PC-3 (cell line): ENCODE results near the gene HOXD11. TPM values are rescaled to one million over a fixed set of nuclear protein-coding genes. Genes with fewer than 3 reads are reported as not detected.

Experiments
- ATAC-seq: fragments of 200-7000 bp; cut with Tn5 transposase; 2 replicates; pipeline ENCODE4 v1.9.1; 2020; ENCODE audit warnings: mild to moderate bottlenecking, moderate library complexity
- BruUV-seq: library from RNA; stranded (reverse); fragments of 400-500 nt; replicated peaks from 2 replicates; lab custom pipeline; 2021; lab: Mats Ljungman, UMichigan
- CTCF ChIA-PET: fragments of 300-600 bp; sonication (Branson Sonifier 250); formaldehyde crosslinking; loops from one replicate; lab custom pipeline; 2022; ENCODE audit warnings: antibody characterized with exemption; lab: Charles Lee
- POLR2A ChIA-PET: fragments of 300-600 bp; sonication (Branson Sonifier 250); formaldehyde crosslinking; loops from one replicate; lab custom pipeline; 2022; ENCODE audit warnings: antibody characterized with exemption; ENCODE audit not compliant: unreplicated experiment; lab: Charles Lee
- DNase-seq: peaks from one replicate; pipeline ENCODE4 v3.0.0-alpha.2; 2015
- H2AFZ ChIP-seq: fragments of 300-600 bp; sonication (generic); 2 replicates; pipeline ENCODE4 v1.6.0; 2016; ENCODE audit warnings: antibody characterized with exemption, low read length
- H3F3A ChIP-seq: fragments of 300-600 bp; sonication (generic); one replicate; pipeline ENCODE4 v1.6.0; 2017; ENCODE audit warnings: antibody characterized with exemption, low read length, control low read depth, mild to moderate bottlenecking; ENCODE audit not compliant: unreplicated experiment
- H3K27ac ChIP-seq: fragments of 300-600 bp; sonication (generic); 2 replicates; pipeline ENCODE4 v1.5.1; 2016; ENCODE audit warnings: mild to moderate bottlenecking, low read length
- H3K27me3 ChIP-seq: fragments of 300-600 bp; sonication (generic); 2 replicates; pipeline ENCODE4 v1.6.1; 2016; ENCODE audit warnings: low read length, mixed read lengths
- H3K36me3 ChIP-seq: fragments of 300-600 bp; sonication (generic); 2 replicates; pipeline ENCODE4 v1.6.1; 2016; ENCODE audit warnings: low read depth, mixed run types, low read length, mixed read lengths
- H3K4me1 ChIP-seq: fragments of 300-600 bp; sonication (generic); 2 replicates; pipeline ENCODE4 v1.5.1; 2016; ENCODE audit warnings: low read length; ENCODE audit not compliant: insufficient read depth
- H3K4me2 ChIP-seq: fragments of 300-600 bp; sonication (generic); 2 replicates; pipeline ENCODE4 v1.6.0; 2016; ENCODE audit warnings: low read length
- H3K4me3 ChIP-seq: fragments of 300-600 bp; sonication (generic); 2 replicates; pipeline ENCODE4 v1.5.1; 2016; ENCODE audit warnings: mild to moderate bottlenecking, low read length, mixed read lengths
- H3K79me2 ChIP-seq: fragments of 300-600 bp; sonication (generic); 2 replicates; pipeline ENCODE4 v1.6.1; 2017; ENCODE audit warnings: low read length, mixed read lengths
- H3K9ac ChIP-seq: fragments of 300-600 bp; sonication (generic); 2 replicates; pipeline ENCODE4 v1.6.0; 2016; ENCODE audit warnings: mild to moderate bottlenecking, low read length
- H3K9me2 ChIP-seq: fragments of 300-600 bp; sonication (generic); replicated peaks from 2 replicates; pipeline ENCODE4 v1.6.1; 2016; ENCODE audit warnings: mixed run types, low read length, mixed read lengths
- H3K9me3 ChIP-seq: fragments of 300-600 bp; sonication (generic); 2 replicates; pipeline ENCODE4 v1.6.1; 2016; ENCODE audit warnings: low read length, mixed read lengths
- H4K20me1 ChIP-seq: fragments of 300-600 bp; sonication (generic); 2 replicates; pipeline ENCODE4 v1.6.1; 2016; ENCODE audit warnings: low read length, mixed read lengths
- EZH2 ChIP-seq: fragments of 300-600 bp; sonication (generic); IDR thresholded peaks from one replicate; pipeline ENCODE4 v1.6.1; 2017; ENCODE audit warnings: antibody characterized with exemption, mild to moderate bottlenecking, low read length; ENCODE audit not compliant: unreplicated experiment
- EZH2phosphoT487 ChIP-seq: fragments of 300-600 bp; sonication (generic); IDR thresholded peaks from 2 replicates; pipeline ENCODE4 v1.6.1; 2018; ENCODE audit warnings: mild to moderate bottlenecking, antibody characterized with exemption, low read length, borderline replicate concordance
- intact Hi-C: fragments of 100-400 bp; cut with micrococcal nuclease; formaldehyde crosslinking; loops from 2 replicates; pipeline ENCODE4 v1.9.0; 2023
- total RNA-seq: library from RNA; depleted of rRNA; stranded (reverse); fragments of >200 nt; gene quantifications from 2 replicates; pipeline ENCODE4 v1.2.3, GENCODE V29; 2014
- TF ChIP-seq, protein P1 (sequence below): fragments of 300-600 bp; sonication (generic); conservative IDR thresholded peaks from 2 replicates; pipeline ENCODE4 v1.5.1; 2017; ENCODE audit warnings: antibody characterized with exemption, low read depth, mild to moderate bottlenecking, low read length

The HOXD11 gene
- total RNA-seq, 1 experiment from 2014 or later, result not detected

DNA sequence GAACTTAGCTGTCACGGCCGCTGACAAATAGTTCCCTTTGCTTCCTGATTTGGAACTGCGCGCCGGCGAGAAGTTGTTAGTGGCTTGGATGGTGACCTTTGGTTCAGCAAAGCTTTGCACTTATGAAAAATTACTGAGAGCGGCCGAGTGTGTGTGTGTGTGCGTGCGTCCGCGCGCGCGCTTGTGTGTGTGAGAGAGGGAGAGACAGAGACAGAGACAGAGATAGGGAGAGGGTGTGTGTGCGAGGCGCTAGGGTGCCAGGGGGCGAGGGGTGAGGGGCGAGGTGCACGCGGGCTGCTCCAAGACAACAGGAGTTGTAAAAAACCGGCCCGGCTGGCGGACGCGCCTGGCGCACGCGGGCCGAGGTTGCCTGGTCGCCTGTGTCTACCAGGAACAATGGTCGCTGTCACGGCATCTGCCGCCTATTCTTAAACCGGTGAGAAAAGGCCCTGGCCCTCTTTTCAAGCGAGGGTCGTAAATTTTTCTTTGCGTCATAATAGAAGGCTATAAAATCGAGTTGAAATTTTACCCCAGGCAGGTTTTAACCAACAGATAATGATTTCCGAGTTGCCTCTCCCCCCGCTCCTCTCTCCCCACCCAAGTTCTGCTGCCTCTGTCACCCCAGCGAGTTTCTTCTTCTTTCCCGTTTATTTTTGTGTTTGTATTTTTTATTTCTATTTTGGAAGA, 50.6 kb downstream of the HOXD11 start:
- DNase-seq (no peak), ATAC-seq (no peak)

DNA sequence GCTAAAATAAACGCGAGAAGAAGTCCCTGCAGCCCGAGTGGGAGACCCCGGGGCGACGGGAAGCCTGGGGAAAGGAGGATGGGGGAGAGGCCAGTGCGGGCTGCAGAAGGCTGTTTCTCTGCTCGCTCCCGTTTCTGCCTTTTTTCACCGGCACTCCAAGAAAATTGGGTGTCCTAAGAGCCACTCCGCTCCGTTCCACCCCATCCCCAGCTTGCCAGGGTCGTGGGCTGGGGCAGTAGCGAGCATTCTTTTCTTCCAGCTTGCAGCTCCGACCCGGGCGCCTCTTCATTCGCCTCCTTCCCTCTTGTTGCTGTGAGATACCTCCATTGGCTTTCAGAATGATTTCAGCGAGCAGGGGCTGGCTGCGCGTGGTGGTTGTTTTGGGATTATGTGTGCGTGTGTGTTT, 51.1 kb downstream of the HOXD11 start:
- Histone ChIP-seq H3K79me2 (no peaks in the 10 kb centered on the region), H3K36me3 (no peaks in the 10 kb centered on the region), H4K20me1 (no peaks in the 10 kb centered on the region), H3K4me1 (no peaks in the 10 kb centered on the region), H3F3A (no peaks in the 10 kb centered on the region), H3K4me3 (no peak overlapping the region), H3K27me3 (no peaks in the 10 kb centered on the region), H3K27ac (no peak overlapping the region), H2AFZ (no peak overlapping the region), H3K4me2 (no peak overlapping the region), H3K9ac (no peak overlapping the region), H3K9me3 (no peaks in the 10 kb centered on the region), H3K9me2 (no peaks in the 10 kb centered on the region)
- ChIA-PET POLR2A (no interaction called here), CTCF (no interaction called here)
- DNase-seq, result no peak
- BruUV-seq, result no TSS peak
- intact Hi-C loops, result no loop called here
- TF ChIP-seq, protein P1, sequence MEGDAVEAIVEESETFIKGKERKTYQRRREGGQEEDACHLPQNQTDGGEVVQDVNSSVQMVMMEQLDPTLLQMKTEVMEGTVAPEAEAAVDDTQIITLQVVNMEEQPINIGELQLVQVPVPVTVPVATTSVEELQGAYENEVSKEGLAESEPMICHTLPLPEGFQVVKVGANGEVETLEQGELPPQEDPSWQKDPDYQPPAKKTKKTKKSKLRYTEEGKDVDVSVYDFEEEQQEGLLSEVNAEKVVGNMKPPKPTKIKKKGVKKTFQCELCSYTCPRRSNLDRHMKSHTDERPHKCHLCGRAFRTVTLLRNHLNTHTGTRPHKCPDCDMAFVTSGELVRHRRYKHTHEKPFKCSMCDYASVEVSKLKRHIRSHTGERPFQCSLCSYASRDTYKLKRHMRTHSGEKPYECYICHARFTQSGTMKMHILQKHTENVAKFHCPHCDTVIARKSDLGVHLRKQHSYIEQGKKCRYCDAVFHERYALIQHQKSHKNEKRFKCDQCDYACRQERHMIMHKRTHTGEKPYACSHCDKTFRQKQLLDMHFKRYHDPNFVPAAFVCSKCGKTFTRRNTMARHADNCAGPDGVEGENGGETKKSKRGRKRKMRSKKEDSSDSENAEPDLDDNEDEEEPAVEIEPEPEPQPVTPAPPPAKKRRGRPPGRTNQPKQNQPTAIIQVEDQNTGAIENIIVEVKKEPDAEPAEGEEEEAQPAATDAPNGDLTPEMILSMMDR, result no peak
- TF ChIP-seq EZH2phosphoT487, result no peak
- TF ChIP-seq EZH2, result no peak
- no peak for ATAC-seq

More for the DNA sequence above, 50.6 kb downstream of the HOXD11 start:
- intact Hi-C loops, result no loop called here
- ChIA-PET CTCF (no interaction called here), POLR2A (no interaction called here)
- no peaks in the 10 kb centered on the region for H3K27me3 ChIP-seq
- no peak overlapping the region for H3K27ac ChIP-seq
- H3K4me3 ChIP-seq, result no peak overlapping the region
- no peak overlapping the region for H3K9ac ChIP-seq
- no peak for TF ChIP-seq EZH2
- no peak for TF ChIP-seq EZH2phosphoT487
- TF ChIP-seq, protein P1, result no peak
- no peaks in the 10 kb centered on the region for H4K20me1 ChIP-seq
- H3K79me2 ChIP-seq, result no peaks in the 10 kb centered on the region
- no peaks in the 10 kb centered on the region for H3K9me2 ChIP-seq
- BruUV-seq, result no TSS peak
- H3K4me2 ChIP-seq, result no peak overlapping the region
- no peaks in the 10 kb centered on the region for H3F3A ChIP-seq
- H2AFZ ChIP-seq, result no peak overlapping the region
- H3K4me1 ChIP-seq, result no peaks in the 10 kb centered on the region
- H3K36me3 ChIP-seq, result no peaks in the 10 kb centered on the region
- H3K9me3 ChIP-seq, result no peaks in the 10 kb centered on the region

DNA sequence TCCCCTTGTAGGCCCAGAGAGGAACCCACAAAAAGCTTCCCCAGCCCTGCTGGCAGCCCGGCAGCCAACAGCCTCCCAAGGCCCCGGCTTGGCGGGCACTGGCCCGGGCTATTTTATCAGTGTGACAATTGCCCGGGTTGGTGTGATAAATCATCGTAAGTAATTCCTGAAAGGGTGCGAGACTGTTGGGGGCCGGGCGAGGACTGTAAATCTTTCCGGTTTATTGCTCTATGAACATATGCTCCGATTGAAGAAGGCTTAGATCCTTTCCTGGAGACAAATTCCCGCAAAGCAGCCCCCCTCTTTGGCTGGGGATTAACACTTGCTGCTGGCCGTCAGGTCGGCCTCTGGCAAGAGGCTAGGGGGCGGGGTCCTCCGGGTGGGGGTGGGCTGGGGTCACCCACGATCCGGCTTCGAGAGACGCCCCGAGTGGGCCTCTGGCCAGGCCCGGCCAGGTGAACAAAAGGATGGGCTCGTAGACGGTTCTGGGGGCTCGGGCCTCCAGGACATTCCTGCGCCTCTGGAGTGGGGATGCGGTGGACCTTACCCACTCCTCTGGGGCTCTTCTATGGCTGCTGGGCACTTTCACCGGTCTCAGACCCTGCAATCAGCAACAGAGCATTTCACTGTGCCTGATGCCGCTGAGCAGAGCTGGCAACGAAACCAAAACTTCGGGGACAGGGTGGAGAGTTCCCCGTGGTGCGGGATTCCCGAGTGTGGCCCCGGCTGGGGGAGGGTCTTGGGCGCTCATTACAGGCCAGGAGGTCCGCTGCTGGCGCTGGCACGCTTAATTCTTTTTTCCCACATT, 52.0 kb downstream of the HOXD11 start:
- no peak for DNase-seq
- Histone ChIP-seq H3K27me3 (no peaks in the 10 kb centered on the region), H4K20me1 (no peaks in the 10 kb centered on the region), H3K9me3 (no peaks in the 10 kb centered on the region), H3K36me3 (no peaks in the 10 kb centered on the region), H3K27ac (no peak overlapping the region), H3K9me2 (no peaks in the 10 kb centered on the region), H2AFZ (no peak overlapping the region), H3F3A (no peaks in the 10 kb centered on the region), H3K4me2 (no peak overlapping the region), H3K4me3 (no peak overlapping the region), H3K9ac (no peak overlapping the region), H3K79me2 (no peaks in the 10 kb centered on the region), H3K4me1 (no peaks in the 10 kb centered on the region)
- TF ChIP-seq, protein P1, result no peak
- TF ChIP-seq EZH2phosphoT487 (no peak), EZH2 (no peak)
- BruUV-seq, result no TSS peak
- ATAC-seq, result no peak
- POLR2A ChIA-PET, result no interaction called here
- CTCF ChIA-PET, result no interaction called here
- intact Hi-C loops, result no loop called here
